AG04450 (cell line): ENCODE results near the gene ANKRD6. TPM values are rescaled to one million over a fixed set of nuclear protein-coding genes. Genes with fewer than 3 reads are reported as not detected.
"Not testable (repeated sequence)": the region's sequence is repeated elsewhere in the genome, so short reads cannot be mapped to it uniquely, and the experiment has no call there.

Experiments used
- CTCF ChIA-PET: fragments of 300-600, 350-600 bp; formaldehyde crosslinking; extraction: SDS; loops from one replicate; lab custom pipeline; 2022; ENCODE audit warnings: antibody characterized with exemption, inconsistent platforms; lab: Charles Lee
- POLR2A ChIA-PET: fragments of 350-600 bp; formaldehyde crosslinking; extraction: SDS; loops from one replicate; lab custom pipeline; 2021; ENCODE audit warnings: antibody characterized with exemption, inconsistent platforms; lab: Yijun Ruan, JAX
- DNase-seq: peaks from one replicate; pipeline ENCODE4 v3.0.0-alpha.2; 2011; ENCODE audit warnings: low read depth, low spot score
- H3K27ac ChIP-seq: one replicate; pipeline ENCODE4 v1.5.1; 2012; ENCODE audit warnings: low read depth, low read length, control low read depth
- H3K27me3 ChIP-seq: one replicate; pipeline ENCODE4 v1.6.0; 2012; ENCODE audit warnings: low read length; ENCODE audit not compliant: control insufficient read depth, insufficient read depth
- H3K4me3 ChIP-seq: 2 replicates; pipeline ENCODE4 v1.5.1; 2011; ENCODE audit warnings: mild to moderate bottlenecking, low read depth, low read length, control low read depth
- H3K9me3 ChIP-seq: 2 replicates; pipeline ENCODE4 v1.5.1; 2012; ENCODE audit warnings: low read length; ENCODE audit not compliant: control insufficient read depth, insufficient read depth
- polyA plus RNA-seq: library from polyadenylated mRNA; depleted of rRNA; stranded (reverse); fragments of >200 nt; gene quantifications from 2 replicates; pipeline ENCODE4 v1.2.3, GENCODE V29; 2011
- TF ChIP-seq, protein P1 (sequence below): IDR thresholded peaks from 2 replicates; pipeline ENCODE4 v1.5.1; 2011; ENCODE audit warnings: low read depth, low read length, control low read depth, inconsistent platforms

Gene ANKRD6
- polyA plus RNA-seq, 1 experiment, result 0.10 TPM

DNA sequence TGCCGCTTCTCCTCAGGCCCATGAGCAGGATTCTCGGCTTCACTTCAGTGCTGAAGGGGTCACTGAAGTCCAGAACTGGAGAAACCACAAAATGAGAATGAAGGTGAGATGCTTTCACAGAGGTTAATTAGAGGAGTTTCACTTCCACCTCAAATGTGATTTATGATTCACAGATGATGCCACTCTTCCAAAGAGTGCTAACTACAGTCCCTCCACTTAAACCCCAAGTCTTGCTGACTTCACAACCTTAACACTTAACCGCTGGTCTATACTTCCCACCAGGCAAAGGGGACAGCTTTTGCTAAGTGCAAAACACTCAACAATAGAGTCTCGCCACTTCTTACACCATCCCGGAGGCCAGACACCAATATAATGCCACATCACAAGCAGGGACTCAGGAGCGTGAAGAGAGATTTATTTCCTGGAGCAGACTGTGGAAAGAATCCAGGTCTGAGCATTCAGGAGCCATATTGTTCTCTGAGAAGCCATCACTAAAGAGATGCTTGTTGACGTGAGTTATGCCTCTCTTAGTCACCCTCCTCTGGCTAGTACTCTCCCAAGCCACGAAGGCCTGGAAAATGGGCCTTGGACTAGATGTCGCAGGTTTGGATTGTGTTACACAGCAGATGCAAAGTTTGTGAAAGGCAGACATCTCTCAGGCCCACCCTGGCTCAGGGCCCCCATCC is 45.3 kb upstream of the ANKRD6 start:
- TF ChIP-seq, protein P1, sequence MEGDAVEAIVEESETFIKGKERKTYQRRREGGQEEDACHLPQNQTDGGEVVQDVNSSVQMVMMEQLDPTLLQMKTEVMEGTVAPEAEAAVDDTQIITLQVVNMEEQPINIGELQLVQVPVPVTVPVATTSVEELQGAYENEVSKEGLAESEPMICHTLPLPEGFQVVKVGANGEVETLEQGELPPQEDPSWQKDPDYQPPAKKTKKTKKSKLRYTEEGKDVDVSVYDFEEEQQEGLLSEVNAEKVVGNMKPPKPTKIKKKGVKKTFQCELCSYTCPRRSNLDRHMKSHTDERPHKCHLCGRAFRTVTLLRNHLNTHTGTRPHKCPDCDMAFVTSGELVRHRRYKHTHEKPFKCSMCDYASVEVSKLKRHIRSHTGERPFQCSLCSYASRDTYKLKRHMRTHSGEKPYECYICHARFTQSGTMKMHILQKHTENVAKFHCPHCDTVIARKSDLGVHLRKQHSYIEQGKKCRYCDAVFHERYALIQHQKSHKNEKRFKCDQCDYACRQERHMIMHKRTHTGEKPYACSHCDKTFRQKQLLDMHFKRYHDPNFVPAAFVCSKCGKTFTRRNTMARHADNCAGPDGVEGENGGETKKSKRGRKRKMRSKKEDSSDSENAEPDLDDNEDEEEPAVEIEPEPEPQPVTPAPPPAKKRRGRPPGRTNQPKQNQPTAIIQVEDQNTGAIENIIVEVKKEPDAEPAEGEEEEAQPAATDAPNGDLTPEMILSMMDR, result no peak
- Histone ChIP-seq H3K27ac (no peak overlapping the region), H3K4me3 (no peak overlapping the region), H3K27me3 (peaks cover 3% of the 10 kb centered on the region), H3K9me3 (no peaks in the 10 kb centered on the region)
- ChIA-PET CTCF (interaction anchor here (0.6 kb wide), 1 partner anchor 16 kb away, joined by 4 read pairs; no protein-coding TSS in a partner anchor), POLR2A (no interaction called here)
- no peak for DNase-seq

DNA sequence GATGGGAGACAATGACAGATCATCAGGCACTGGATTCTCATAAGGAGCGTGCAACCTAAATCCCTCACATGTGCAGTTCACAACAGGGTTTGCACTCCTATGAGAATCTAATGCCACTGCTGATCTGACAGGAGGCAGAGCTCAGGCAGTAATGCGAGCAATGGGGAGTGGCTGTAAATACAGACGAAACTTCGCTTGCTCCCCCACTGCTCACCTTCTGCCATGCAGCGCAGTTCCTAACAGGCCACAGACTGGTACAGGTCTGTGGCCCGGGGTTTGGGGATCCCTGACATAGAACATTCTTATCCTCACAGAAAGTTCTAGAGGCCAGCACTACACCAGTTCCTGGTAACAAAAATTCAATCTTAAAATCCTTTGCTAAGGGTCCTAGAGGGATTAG is 44.1 kb upstream of the ANKRD6 start:
- no peak overlapping the region for H3K4me3 ChIP-seq
- no peak overlapping the region for H3K27ac ChIP-seq
- peaks cover 3% of the 10 kb centered on the region for H3K27me3 ChIP-seq
- ChIA-PET CTCF (no interaction called here), POLR2A (no interaction called here)
- no peak for DNase-seq
- TF ChIP-seq, protein P1, result no peak
- H3K9me3 ChIP-seq, result no peaks in the 10 kb centered on the region

DNA sequence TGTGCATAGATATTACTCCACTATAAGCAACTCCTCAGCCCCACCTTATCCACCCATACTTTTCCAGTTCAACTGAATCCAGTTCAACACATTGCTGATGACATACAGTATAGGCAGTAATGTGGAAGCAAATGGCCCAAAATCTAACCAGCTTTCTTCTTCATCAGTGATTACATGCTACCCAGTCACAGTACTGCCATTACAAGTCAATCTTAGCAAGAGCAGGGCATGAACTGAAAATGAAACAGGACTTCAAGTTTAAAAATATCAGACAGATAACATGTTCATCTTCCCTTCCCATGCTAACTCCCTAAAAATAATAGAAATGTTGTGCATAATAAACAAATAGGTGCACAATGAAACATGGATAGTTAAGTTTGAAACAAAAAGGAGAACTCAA is 40.1 kb upstream of the ANKRD6 start:
- H3K4me3 ChIP-seq, result no peak overlapping the region
- peaks cover 3% of the 10 kb centered on the region for H3K27me3 ChIP-seq
- TF ChIP-seq, protein P1, result no peak
- CTCF ChIA-PET, result interaction anchor here (0.8 kb wide), 1 partner anchor 410 kb away, joined by 3 read pairs; no protein-coding TSS in a partner anchor
- no peak for DNase-seq
- no peaks in the 10 kb centered on the region for H3K9me3 ChIP-seq
- POLR2A ChIA-PET, result no interaction called here
- no peak overlapping the region for H3K27ac ChIP-seq

DNA sequence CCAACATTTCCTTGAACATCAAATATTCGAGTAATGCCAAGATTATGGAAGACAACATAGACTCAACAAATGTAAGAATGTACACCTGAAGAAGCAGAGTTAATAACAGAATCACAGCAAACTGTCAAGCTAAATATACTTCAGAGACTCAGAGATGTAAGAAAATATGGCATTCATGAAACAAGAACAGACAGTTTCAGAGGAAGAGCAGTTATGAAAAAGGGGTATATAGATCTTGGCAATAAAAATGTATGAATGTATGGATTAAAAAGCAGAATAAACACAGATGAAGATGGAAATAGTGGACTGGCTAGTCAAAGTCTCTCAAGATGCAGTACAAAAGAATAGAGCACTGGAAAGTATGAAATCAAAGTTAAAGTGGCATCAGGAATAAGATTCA is 39.3 kb upstream of the ANKRD6 start:
- DNase-seq, result no peak
- ChIA-PET POLR2A (no interaction called here), CTCF (no interaction called here)
- Histone ChIP-seq H3K27me3 (no peaks in the 10 kb centered on the region), H3K4me3 (no peak overlapping the region), H3K27ac (no peak overlapping the region), H3K9me3 (no peaks in the 10 kb centered on the region)
- TF ChIP-seq, protein P1, result no peak

DNA sequence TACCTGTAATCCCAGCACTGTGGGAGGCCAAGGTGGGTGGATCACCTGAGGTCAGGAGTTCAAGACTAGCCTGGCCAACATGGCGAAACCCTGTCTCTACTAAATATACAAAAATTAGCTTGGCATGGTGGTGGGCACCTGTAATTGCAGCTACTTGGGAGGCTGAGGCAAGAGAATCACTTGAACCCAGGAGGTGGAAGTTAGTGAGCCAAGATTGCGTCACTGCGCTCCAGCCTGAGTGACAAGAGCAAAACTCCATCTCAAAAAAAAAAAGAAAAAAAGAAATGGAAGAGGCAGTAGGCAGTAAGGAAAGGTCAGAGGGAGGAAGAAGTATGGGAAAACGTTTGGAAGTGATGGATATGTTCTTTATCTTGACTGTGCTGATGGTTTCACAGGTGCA is 35.1 kb upstream of the ANKRD6 start:
- POLR2A ChIA-PET, H3K27me3 ChIP-seq, H3K4me3 ChIP-seq, H3K9me3 ChIP-seq, H3K27ac ChIP-seq, DNase-seq, CTCF ChIA-PET: not testable (repeated sequence)
